Measurements from ENCODE around the gene PIGH. TPM values are rescaled to one million over a fixed set of nuclear protein-coding genes. Genes with fewer than 3 reads are reported as not detected.

The PIGH gene
- total RNA-seq, 2 donors from 2014 or later = 32.7 to 34.5 TPM

DNA sequence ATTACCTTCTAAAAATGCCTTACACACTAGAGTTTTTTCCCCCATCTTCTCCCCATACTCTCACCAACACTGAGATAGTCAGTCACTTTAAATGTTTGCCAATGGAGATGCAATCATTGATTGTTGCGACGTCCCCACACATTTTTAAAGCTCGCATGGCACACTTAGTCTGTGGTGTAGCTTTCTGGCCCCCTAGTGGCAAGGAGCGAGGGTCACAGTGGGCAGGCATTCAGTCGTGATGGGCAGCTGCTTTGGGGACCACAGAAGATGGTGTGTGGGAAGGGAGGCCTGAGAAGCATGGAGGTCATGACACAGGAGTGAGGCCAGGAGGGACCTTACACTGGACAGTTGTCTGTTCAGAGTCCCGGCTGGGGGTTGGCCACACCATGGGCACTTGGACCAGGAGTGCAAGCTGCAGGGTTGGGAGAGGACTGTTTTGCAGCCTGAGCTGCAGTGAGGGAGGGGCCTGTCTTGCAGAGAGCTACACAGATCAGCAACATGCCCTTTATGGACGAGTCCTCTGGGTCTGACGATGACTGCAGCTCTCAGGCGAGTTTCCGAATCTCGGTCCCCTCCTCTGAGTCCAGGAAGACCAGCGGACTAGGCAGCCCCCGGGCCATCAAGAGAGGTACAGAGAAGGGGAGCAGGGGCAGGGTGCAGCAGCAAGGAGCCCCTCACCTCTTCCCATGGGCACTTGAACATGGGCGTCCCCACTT is 28.6 kb downstream of the PIGH start:
- Histone ChIP-seq H3K4me1 (ENCODE audit: control insufficient read depth in 1 of 2, low read depth in 2 of 2) (no peaks in the 10 kb centered on the region), H3K9me3 (no peaks in the 10 kb centered on the region), H3K27ac (no peak overlapping the region), H3K4me3 (no peak overlapping the region), H3K27me3 (replicated peaks; ENCODE audit: insufficient read depth) (no peaks in the 10 kb centered on the region), H3K36me3 (no peaks in the 10 kb centered on the region)
- DNase-seq (ENCODE audit: low spot score) = no peak
- TF ChIP-seq, protein P1, sequence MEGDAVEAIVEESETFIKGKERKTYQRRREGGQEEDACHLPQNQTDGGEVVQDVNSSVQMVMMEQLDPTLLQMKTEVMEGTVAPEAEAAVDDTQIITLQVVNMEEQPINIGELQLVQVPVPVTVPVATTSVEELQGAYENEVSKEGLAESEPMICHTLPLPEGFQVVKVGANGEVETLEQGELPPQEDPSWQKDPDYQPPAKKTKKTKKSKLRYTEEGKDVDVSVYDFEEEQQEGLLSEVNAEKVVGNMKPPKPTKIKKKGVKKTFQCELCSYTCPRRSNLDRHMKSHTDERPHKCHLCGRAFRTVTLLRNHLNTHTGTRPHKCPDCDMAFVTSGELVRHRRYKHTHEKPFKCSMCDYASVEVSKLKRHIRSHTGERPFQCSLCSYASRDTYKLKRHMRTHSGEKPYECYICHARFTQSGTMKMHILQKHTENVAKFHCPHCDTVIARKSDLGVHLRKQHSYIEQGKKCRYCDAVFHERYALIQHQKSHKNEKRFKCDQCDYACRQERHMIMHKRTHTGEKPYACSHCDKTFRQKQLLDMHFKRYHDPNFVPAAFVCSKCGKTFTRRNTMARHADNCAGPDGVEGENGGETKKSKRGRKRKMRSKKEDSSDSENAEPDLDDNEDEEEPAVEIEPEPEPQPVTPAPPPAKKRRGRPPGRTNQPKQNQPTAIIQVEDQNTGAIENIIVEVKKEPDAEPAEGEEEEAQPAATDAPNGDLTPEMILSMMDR (IDR thresholded peaks at IDR 0.05) = peak; percentile 79
- ATAC-seq (ENCODE audit: insufficient number of reproducible peaks, low FRiP score, low read depth) = no peak

- TF ChIP-seq, protein P1 (IDR thresholded peaks at IDR 0.05) = no peak
- Histone ChIP-seq H3K27ac (no peak overlapping the region), H3K9me3 (no peaks in the 10 kb centered on the region), H3K4me3 (no peak overlapping the region), H3K4me1 (ENCODE audit: control insufficient read depth in 1 of 2, low read depth in 2 of 2) (no peaks in the 10 kb centered on the region), H3K27me3 (replicated peaks; ENCODE audit: insufficient read depth) (no peaks in the 10 kb centered on the region), H3K36me3 (no peaks in the 10 kb centered on the region)
- DNase-seq (ENCODE audit: low spot score) (no peak), ATAC-seq (ENCODE audit: insufficient number of reproducible peaks, low FRiP score, low read depth) (no peak)
Measured at GRCh38 chr14:67570453-67570852, 29.6 kb downstream of the PIGH start.

DNA sequence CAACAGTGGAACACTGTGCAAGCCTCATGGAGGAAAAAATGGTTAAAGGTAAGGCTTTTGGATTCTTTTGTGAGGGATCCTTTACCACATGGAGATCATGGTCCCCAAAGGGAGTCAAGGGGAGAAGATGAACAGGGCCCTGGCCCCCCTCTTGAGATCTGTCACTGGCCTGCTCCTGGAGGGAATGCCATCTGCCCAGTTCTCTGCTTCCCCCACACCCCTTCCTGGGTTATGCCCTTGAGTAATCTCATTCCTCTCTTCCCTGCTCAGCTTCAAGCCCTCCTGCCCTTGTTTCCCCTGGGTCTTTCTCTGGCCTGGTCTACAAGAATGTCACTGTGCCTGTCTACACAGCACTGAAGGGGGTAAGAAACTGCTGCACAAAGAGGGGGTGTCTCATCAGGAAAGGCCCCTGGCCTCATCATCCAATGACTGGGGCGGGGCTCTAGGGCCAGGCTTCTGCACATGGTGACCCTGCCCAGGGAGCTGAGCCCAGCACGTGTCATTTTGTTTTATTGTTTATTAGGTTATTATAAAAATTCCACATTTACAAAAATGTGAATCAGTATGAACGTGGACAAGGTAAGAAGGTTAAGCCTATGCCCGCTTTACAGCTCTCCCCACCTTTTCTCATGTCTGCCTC is 30.3 kb downstream of the PIGH start:
- no peaks in the 10 kb centered on the region for H3K9me3 ChIP-seq
- H3K4me1 ChIP-seq (ENCODE audit: control insufficient read depth in 1 of 2, low read depth in 2 of 2) = no peaks in the 10 kb centered on the region
- TF ChIP-seq, protein P1 (IDR thresholded peaks at IDR 0.05) = no peak
- no peaks in the 10 kb centered on the region for H3K36me3 ChIP-seq
- no peak for DNase-seq (ENCODE audit: low spot score)
- no peak for ATAC-seq (ENCODE audit: insufficient number of reproducible peaks, low FRiP score, low read depth)
- no peak overlapping the region for H3K27ac ChIP-seq
- H3K27me3 ChIP-seq (replicated peaks; ENCODE audit: insufficient read depth) = no peaks in the 10 kb centered on the region
- no peak overlapping the region for H3K4me3 ChIP-seq

- TF ChIP-seq, protein P1 (IDR thresholded peaks at IDR 0.05) = no peak
- Histone ChIP-seq H3K27ac (no peak overlapping the region), H3K9me3 (no peaks in the 10 kb centered on the region), H3K27me3 (replicated peaks; ENCODE audit: insufficient read depth) (no peaks in the 10 kb centered on the region), H3K36me3 (no peaks in the 10 kb centered on the region), H3K4me1 (ENCODE audit: control insufficient read depth in 1 of 2, low read depth in 2 of 2) (no peaks in the 10 kb centered on the region), H3K4me3 (no peak overlapping the region)
- no peak for DNase-seq (ENCODE audit: low spot score)
- no peak for ATAC-seq (ENCODE audit: insufficient number of reproducible peaks, low FRiP score, low read depth)
Measured at GRCh38 chr14:67569011-67569650, 30.9 kb downstream of the PIGH start.

DNA sequence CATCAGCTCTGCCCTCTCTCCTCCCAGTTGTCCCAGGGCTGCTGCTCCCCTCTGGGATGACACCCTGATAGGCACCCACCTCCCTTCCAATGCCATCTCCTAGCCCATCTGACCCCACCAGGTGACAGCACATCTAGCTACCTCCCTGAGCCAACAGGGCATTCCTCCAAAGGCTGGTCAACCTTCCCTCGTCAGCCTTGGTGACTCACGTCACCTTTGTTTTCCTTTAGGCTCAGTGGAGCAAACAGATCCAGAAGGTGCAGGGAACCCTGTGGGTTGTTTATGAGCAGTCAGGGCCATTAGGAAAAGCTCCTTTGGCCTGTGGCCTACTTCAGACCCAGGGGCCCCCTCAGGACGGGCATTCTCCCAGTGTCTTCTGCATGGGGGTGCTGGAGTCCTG is 32.4 kb downstream of the PIGH start:
- Histone ChIP-seq H3K4me3 (no peak overlapping the region), H3K27ac (no peak overlapping the region), H3K36me3 (no peaks in the 10 kb centered on the region), H3K4me1 (ENCODE audit: control insufficient read depth in 1 of 2, low read depth in 2 of 2) (no peaks in the 10 kb centered on the region), H3K27me3 (replicated peaks; ENCODE audit: insufficient read depth) (no peaks in the 10 kb centered on the region), H3K9me3 (no peaks in the 10 kb centered on the region)
- no peak for ATAC-seq (ENCODE audit: insufficient number of reproducible peaks, low FRiP score, low read depth)
- DNase-seq (ENCODE audit: low spot score) = no peak
- TF ChIP-seq, protein P1 (IDR thresholded peaks at IDR 0.05) = no peak
